GM18519 (cell line): ENCODE measurements around the gene MERTK.

Experiments used
- ATAC-seq: cut with Tn5 transposase; IDR thresholded peaks from one replicate; pipeline ENCODE4 v1.9.1; 2021; ENCODE audit warnings: mild to moderate bottlenecking, moderate library complexity; ENCODE audit not compliant: unreplicated experiment, low FRiP score

The MERTK gene

DNA sequence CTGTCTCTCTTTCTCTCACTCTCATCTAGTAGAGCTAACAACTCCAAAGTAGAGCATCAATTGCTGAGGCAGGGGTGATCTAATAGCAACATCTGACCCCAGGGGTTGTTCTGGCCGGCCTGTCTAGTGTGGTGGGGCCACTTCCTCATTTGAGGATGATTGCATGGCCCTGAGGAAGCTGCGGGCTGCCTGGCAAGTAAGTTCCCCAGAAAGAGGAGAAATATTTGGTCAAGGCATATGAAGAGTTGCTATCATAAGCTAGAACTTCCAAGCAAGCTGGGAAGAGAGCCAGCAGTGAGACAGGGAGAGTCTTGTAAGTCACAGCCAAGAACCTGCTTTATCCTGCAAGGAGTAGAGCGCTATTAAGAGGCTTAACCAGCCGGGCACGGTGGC is 105.8 kb downstream of the MERTK start:
- no peak for ATAC-seq

GRCh38 chr2:112005406-112006075 is 107.1 kb downstream of the MERTK start:
- no peak for ATAC-seq

DNA sequence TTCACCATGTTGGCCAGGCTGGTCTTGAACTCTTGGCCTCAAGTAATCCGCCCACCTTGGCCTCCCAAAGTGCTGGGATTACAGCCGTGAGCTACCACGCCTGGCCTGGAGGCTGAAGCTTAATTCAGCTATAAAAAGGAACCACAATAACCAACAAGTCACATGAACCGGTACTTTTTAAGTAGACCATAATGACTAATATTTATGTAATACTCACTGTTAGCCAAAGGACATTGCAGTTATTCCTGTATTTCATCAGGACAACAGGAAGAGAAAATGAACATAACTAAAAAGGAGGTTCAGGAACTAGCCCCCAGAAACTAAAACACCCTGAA is 107.6 kb downstream of the MERTK start:
- no peak for ATAC-seq

- ATAC-seq = no peak
Observed at GRCh38 chr2:112007493-112007892, 109.1 kb downstream of the MERTK start.

DNA sequence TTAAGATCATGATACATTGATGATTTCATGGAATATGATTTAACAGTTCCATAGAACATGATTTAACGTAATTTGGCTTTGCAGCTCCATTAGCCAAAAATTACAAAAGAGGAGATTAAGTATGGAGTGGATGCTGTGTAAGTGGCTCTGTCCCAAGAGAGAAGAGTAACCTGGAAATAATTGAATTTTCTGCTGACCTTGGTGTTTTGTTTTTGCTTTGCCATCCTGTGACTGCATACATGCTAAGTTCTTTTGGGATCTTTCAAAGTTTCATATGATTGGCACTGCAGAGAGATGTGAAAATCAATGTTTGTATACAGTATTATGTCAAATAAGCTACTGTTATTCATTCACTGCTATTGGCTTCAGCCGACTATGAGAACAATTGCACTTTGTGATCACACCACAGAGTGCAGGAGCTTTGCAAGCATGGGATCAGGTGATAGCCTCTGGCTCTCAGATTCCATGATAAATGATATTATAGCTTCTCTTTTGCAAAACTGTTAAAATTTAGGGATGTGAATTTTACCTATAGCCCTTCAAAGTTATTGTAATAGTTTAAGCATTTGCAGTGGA is 110.6 kb downstream of the MERTK start:
- no peak for ATAC-seq

GRCh38 chr2:112010751-112011150 is 112.3 kb downstream of the MERTK start:
- no peak for ATAC-seq

GRCh38 chr2:112012556-112012955 is 114.1 kb downstream of the MERTK start:
- ATAC-seq = no peak

DNA sequence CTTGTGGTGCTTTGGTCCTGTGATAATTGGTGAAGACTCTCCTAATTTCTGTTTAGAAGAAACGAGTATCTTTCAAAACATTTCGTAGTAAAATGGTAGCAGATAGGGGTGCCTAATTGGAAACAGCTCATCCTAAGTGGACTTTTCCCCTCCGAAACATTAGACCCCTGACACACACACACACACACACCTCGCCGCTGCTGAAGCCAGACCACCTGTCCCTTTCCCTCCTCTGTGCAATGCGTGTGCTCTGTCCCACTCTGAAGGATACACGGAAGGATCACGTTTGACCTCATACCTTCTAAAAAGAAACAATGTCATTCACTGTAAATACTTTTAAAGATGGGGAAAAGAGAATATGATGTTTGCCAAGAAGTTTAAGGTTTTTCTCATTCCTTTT is 120.4 kb downstream of the MERTK start:
- ATAC-seq = no peak

DNA sequence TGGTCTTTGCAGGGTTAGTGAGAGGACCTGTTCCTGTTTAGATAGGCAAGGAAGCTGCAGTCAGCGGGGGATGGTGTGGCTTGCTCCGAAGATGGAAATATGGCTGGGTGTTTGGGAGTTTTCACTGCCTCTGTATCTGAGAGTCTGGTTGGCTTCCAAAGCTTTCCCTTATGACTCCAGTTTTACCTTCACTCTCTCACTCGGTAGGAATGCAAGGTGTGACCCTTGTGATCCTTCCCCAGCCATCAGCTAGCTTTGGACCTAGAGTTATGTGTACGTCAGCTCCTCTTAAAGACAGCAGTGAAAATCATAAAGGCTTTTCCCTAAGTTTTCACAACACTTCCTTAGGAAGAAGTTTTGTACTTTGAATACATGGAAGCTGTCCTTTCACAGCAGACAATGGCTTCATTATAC is 121.2 kb downstream of the MERTK start:
- no peak for ATAC-seq

- ATAC-seq = no peak
Observed at GRCh38 chr2:112020561-112020960, 122.2 kb downstream of the MERTK start.

DNA sequence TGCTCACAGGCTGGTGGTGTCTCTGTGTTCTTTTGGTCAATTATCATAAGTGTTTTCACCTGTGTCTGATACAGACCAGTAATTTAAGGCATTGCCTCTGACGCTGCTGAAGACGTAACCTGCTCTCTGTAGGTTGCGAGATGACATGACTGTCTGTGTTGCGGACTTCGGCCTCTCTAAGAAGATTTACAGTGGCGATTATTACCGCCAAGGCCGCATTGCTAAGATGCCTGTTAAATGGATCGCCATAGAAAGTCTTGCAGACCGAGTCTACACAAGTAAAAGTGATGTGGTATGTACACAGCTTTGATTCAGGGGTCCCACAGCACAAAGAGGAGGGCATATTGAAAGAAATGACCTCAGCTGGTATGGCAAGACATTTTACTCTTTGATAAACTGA is 122.9 kb downstream of the MERTK start:
- no peak for ATAC-seq

DNA sequence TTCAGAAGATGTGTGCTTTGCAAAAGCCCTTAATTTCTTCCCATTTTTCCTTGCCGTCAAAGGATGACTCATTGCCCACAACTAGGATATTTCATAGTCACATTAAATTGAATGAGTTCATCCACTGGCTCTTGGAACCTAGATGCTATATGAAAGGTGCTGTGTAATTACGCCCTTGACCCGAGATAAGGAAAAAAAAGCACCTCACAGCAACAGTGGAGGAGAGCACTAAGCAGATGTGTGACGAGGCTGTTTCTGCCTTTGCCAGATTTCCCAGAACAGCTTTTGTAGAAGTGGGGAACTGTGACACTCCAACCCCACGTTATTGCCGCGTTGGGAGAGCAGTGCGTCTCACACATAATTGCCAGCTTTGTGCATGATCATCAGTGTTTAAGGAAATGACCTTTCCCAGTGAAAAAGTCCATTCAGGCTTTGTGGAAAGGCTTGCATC is 123.4 kb downstream of the MERTK start:
- no peak for ATAC-seq

DNA sequence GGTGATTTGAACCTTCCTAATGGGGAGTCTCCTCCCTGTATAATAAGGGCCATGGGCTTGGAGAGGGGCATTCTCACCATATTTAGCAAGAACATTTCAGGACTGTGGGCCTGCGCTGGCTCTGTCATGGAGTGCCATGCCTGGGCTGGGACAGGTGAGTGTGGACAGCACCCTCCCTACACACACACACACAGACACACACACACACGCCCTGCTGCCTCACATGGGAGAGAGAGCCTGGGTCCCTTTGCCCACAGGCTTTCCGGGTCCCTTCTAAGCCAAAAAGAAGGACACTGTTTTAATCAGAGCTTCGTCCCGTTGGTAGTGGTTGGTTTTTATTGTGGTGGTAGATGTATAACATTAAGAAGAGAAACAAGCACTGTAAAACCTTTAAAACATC is 125.3 kb downstream of the MERTK start:
- no peak for ATAC-seq

DNA sequence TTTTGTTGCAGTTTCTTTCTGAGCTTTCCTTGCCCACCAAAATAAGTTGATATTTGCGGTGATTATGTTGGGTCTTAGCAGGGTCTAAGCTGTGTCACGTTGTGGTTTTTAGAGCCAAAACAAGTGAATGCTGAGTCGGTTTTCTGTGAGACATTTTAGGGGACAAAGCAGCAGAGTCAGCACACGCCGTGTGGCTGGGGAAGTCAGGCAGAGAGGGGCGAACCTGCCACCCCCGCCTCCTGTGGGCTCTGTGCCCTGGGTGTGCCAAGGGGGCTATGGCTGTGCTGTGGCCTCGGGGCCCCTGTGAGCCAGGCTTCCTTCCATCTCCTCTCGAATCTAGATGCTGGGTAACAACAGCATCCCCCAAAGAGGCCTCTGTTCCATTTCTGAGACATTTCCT is 125.8 kb downstream of the MERTK start:
- no peak for ATAC-seq

DNA sequence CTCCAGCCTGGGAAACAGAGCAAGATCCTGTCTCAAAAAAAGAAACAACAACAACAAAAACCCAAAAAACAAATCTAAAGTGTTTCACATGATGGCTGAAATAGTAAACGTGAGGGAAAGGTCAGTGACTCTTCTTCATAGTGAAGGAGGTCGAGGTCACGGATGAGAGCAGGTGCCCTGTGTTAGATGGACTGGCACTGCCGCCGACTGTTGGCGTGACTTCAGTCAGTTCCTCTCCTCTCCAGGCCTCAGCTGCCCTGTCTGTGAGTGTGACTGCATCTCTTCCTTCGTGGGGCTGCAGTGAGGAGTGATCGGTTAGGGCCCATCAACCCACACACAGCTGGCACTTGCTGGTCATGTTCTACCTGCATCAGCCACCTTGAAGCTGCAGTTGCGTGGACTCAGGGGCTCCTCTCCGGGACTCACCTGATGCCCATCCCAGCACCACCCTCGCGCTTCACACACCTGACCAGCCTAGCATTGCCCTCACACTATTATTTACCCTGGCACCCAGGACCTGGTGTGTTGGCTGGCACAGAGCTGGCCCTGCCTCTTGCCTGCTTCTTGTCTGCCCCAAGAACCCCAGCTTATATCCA is 126.6 kb downstream of the MERTK start:
- ATAC-seq = no peak

DNA sequence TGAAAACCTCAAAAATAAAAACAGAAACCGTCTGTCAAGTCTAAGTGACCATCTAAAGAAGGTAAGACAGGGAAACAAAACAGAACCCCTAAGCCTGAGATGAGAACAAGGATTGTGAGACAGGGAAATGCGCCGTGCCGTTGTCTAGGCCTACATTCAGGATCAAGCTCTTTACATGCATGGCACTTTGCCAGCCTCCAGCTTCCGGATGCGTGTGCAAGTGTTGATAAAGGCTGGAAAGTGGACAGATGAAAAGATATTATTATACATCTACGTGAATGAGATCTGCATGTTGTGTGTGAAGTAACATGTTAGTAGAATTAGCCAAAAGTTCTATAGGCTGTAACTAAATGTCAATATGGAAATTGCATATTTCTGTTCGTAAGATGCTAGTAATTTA is 128.1 kb downstream of the MERTK start:
- ATAC-seq = no peak

- ATAC-seq = no peak
Observed at GRCh38 chr2:112027767-112028166, 129.4 kb downstream of the MERTK start.

DNA sequence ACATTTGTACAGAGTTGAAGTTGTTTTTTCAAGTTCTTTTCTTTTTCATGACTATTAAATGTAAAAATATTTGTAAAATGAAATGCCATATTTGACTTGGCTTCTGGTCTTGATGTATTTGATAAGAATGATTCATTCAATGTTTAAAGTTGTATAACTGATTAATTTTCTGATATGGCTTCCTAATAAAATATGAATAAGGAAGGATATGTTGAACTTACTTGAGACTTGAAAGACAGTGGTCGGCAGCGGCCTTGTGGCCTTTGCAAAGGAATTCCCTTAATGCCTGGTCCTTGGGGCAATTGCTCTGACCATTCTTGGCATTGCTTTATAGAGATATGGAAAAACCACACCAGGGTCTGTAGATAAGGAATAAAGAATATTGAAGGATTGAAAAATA is 130.8 kb downstream of the MERTK start:
- ATAC-seq = no peak

GRCh38 chr2:112031473-112032223 is 133.2 kb downstream of the MERTK start:
- no peak for ATAC-seq

DNA sequence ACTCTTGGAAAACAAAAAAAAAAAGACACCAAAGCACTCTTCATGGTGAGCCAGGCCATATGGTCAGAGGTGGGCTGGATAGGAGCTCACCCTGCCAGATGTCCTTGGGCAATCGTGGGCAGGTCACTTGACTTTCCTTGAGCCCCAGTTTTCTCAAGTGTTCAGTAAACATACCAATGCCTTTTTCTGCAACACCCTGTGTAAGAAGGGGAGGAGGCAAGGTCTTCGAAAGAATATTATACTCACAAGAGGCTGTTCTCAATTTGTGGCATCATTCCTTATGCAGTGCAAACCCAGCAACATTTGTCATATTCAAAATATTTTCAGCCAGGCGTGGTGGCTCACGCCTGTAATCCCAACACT is 133.8 kb downstream of the MERTK start:
- no peak for ATAC-seq

- ATAC-seq = no peak
Observed at GRCh38 chr2:112032689-112033465, 134.5 kb downstream of the MERTK start.
